Parathyroid adenoma (tissue), 2 donors: ENCODE measurements around the gene FAM168A.
A peak's percentile ranks its signal among the peaks of the same experiment; 100 is the strongest.
"Not testable (repeated sequence)": the region's sequence is repeated elsewhere in the genome, so short reads cannot be mapped to it uniquely, and the experiment has no call there.

Source experiments
- H2AFZ ChIP-seq: fragments of 300-600 bp; sonication (generic); one replicate; pipeline ENCODE4 v1.7.0; 2017; ENCODE audit warnings: antibody characterized with exemption, mild to moderate bottlenecking
- H3K27ac ChIP-seq: fragments of 300-600 bp; sonication (generic); one replicate; pipeline ENCODE4 v1.7.0; 2017
- H3K27me3 ChIP-seq: fragments of 300-600 bp; sonication (generic); one replicate; pipeline ENCODE4 v1.7.0; 2017; ENCODE audit warnings: low read length; ENCODE audit not compliant: control insufficient read depth, insufficient read depth
- H3K36me3 ChIP-seq: fragments of 300-600 bp; sonication (generic); one replicate; pipeline ENCODE4 v1.7.0; 2017; ENCODE audit warnings: low read length; ENCODE audit not compliant: control insufficient read depth, insufficient read depth
- H3K4me1 ChIP-seq: fragments of 300-600 bp; sonication (generic); one replicate; pipeline ENCODE4 v1.7.0; 2017; ENCODE audit warnings: control low read depth
- H3K4me2 ChIP-seq: fragments of 300-600 bp; sonication (generic); one replicate; pipeline ENCODE4 v1.7.0; 2017; ENCODE audit warnings: low read length
- H3K4me3 ChIP-seq: fragments of 300-600 bp; sonication (generic); one replicate; pipeline ENCODE4 v1.7.0; 2017; ENCODE audit warnings: low read depth, low read length
- H3K79me2 ChIP-seq: fragments of 300-600 bp; sonication (generic); one replicate; pipeline ENCODE4 v1.7.0; 2017; ENCODE audit warnings: control low read depth
- H3K9ac ChIP-seq: fragments of 300-600 bp; sonication (generic); one replicate; pipeline ENCODE4 v1.7.0; 2017; ENCODE audit warnings: mild to moderate bottlenecking
- H3K9me3 ChIP-seq: fragments of 300-600 bp; sonication (generic); one replicate; pipeline ENCODE4 v1.7.0; 2017; ENCODE audit warnings: low read length; ENCODE audit not compliant: control insufficient read depth
- CTCF ChIP-seq: fragments of 300-600 bp; sonication (generic); IDR thresholded peaks from one replicate; pipeline ENCODE4 v1.7.0; 2017; ENCODE audit warnings: antibody characterized with exemption, mild to moderate bottlenecking
- donor health status: primary hyperparathyroidism.

Gene FAM168A

DNA sequence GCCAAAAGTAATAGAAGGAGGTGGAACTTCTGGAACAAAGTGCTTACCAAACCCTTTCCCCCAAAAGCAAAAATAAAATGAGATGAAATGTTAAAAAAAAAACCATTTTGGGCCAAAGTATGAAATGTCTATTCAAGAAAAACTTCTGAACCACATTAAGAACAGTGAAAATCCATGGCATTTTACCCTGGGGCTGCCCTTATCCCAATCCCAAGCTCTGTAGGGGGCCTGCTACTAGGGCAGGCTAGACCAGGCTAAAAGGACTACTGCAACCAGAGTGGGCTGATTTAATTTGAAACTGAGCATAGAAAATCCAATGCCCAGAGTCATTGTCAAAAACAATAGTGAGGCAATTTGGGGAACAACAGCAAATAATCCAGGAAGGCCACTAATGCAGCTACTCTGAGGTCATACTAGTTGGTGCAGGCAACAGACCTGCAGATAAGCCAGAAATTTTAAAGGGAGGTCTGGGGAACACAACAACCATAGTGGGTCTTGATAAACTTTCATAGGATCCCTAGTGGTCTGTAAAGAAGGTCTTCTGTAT lies 122.3 kb downstream of the FAM168A start:
- Histone ChIP-seq H3K4me2 (no peak overlapping the region), H3K4me1 (no peaks in the 10 kb centered on the region), H3K36me3 (no peaks in the 10 kb centered on the region), H3K9me3 (peaks cover 2% of the 10 kb centered on the region), H3K4me3 (no peak overlapping the region), H3K79me2 (peaks cover 6% of the 10 kb centered on the region), H3K27me3 (no peaks in the 10 kb centered on the region), H2AFZ (no peak overlapping the region), H3K27ac (no peak overlapping the region), H3K9ac (no peak overlapping the region)
- TF ChIP-seq CTCF, result no peak

DNA sequence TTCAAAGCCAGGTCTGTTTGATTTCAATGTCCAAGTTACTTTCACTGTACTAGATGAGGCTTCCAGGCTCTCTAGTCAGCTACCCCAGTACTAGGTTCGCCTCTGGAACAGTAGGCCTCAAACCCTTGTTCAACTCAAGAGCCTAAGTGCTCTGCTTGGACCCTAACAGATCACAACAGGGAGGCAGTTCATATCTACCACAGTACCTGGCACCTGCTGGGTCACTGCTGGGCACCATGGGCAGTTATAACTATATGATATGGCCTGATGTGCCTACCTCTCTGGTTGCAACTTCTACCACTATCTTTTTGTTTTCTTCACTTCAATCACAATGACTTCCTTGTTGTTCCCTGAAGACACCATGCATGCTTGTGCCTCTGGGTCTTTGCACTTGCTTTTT lies 124.7 kb downstream of the FAM168A start:
- Histone ChIP-seq H3K4me2 (no peak overlapping the region), H2AFZ (no peak overlapping the region), H3K79me2 (peaks cover 6% of the 10 kb centered on the region), H3K9ac (no peak overlapping the region), H3K4me3 (no peak overlapping the region), H3K9me3 (peaks cover 2% of the 10 kb centered on the region), H3K27ac (no peak overlapping the region), H3K36me3 (no peaks in the 10 kb centered on the region), H3K4me1 (peaks cover 5% of the 10 kb centered on the region), H3K27me3 (no peaks in the 10 kb centered on the region)
- TF ChIP-seq CTCF, result no peak

DNA sequence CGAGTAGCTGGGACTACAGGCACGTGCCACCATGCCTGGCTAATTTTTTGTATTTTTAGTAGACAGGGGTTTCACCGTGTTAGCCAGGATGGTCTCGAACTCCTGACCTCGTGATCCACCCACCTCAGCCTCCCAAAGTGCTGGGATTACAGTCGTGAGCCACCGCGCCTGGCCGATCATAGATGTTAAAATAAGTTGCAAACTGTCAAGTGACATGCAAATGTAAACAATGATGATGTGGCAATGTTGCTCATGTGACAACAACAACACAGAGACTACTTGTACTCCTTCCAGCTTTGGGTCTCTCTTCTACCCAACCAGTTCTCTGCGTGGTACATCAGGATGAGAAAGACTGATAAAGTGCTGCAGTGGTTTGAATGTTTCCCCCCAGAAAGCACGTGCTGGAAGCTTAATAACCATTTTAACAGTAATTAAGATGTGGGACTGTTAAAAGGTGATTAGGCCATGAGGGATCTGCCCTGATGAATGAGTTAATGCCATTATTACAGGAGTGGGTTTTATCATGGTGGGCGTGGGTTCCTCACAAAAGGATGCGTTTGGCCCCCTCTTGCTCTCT lies 127.8 kb downstream of the FAM168A start:
- not testable (repeated sequence) for H3K9me3 ChIP-seq, H3K27ac ChIP-seq, H3K36me3 ChIP-seq, H3K4me2 ChIP-seq, H2AFZ ChIP-seq, H3K9ac ChIP-seq, H3K27me3 ChIP-seq, H3K4me3 ChIP-seq, H3K4me1 ChIP-seq, H3K79me2 ChIP-seq

GRCh38 chr11:73469401-73469800 lies 128.5 kb downstream of the FAM168A start:
- Histone ChIP-seq H2AFZ (no peak overlapping the region), H3K27ac (peak overlapping the region; percentile 59), H3K4me3 (no peak overlapping the region)

GRCh38 chr11:73468590-73469161 lies 129.2 kb downstream of the FAM168A start:
- H3K4me2 ChIP-seq, result peak overlapping the region; percentile 24
- no peaks in the 10 kb centered on the region for H3K9me3 ChIP-seq
- H3K27ac ChIP-seq, result peak overlapping the region; percentile 59
- no peak overlapping the region for H3K9ac ChIP-seq
- H2AFZ ChIP-seq, result no peak overlapping the region
- no peak for TF ChIP-seq CTCF
- no peak overlapping the region for H3K4me3 ChIP-seq
- H3K4me1 ChIP-seq, result peaks cover 5% of the 10 kb centered on the region
- H3K36me3 ChIP-seq, result no peaks in the 10 kb centered on the region
- no peaks in the 10 kb centered on the region for H3K27me3 ChIP-seq
- no peaks in the 10 kb centered on the region for H3K79me2 ChIP-seq

More at GRCh38 chr11:73469401-73469800, 128.5 kb downstream of the FAM168A start:
- H3K4me1 ChIP-seq, result peaks cover 5% of the 10 kb centered on the region
- no peaks in the 10 kb centered on the region for H3K36me3 ChIP-seq
- no peaks in the 10 kb centered on the region for H3K9me3 ChIP-seq
- H3K4me2 ChIP-seq, result peak overlapping the region; percentile 24
- peaks cover under 1% of the 10 kb centered on the region for H3K79me2 ChIP-seq
- TF ChIP-seq CTCF, result no peak
- no peaks in the 10 kb centered on the region for H3K27me3 ChIP-seq
- H3K9ac ChIP-seq, result no peak overlapping the region
